Endodermal cell (in vitro differentiated cells): ENCODE data around the gene ROMO1. TPM values are rescaled to one million over a fixed set of nuclear protein-coding genes. Genes with fewer than 3 reads are reported as not detected.

Source experiments
- DNase-seq: peaks from one replicate; pipeline ENCODE4 v3.0.0-alpha.2; 2017
- H3K27ac ChIP-seq: 2 replicates; pipeline ENCODE4 v1.5.1; 2013; ENCODE audit warnings: mild to moderate bottlenecking, low read depth, low read length, moderate library complexity
- H3K27me3 ChIP-seq: 2 replicates; pipeline ENCODE4 v1.6.1; 2013; ENCODE audit warnings: mild to moderate bottlenecking, low read length, moderate library complexity; ENCODE audit not compliant: insufficient read depth, control insufficient read depth, poor library complexity, severe bottlenecking
- H3K36me3 ChIP-seq: 2 replicates; pipeline ENCODE4 v1.7.0; 2013; ENCODE audit warnings: mild to moderate bottlenecking, low read length, moderate library complexity; ENCODE audit not compliant: control insufficient read depth, insufficient read depth
- H3K4me1 ChIP-seq: one replicate; pipeline ENCODE4 v1.7.0; 2013; ENCODE audit warnings: low read length; ENCODE audit not compliant: control insufficient read depth, insufficient read depth
- H3K4me3 ChIP-seq: 2 replicates; pipeline ENCODE4 v1.5.1; 2013; ENCODE audit warnings: mild to moderate bottlenecking, low read length, moderate library complexity
- H3K9ac ChIP-seq: 2 replicates; pipeline ENCODE4 v1.6.1; 2013; ENCODE audit warnings: mild to moderate bottlenecking, low read length, moderate library complexity; ENCODE audit not compliant: poor library complexity, severe bottlenecking; ENCODE audit errors: extremely low read depth
- H3K9me3 ChIP-seq: 2 replicates; pipeline ENCODE4 v1.6.1; 2013; ENCODE audit warnings: mild to moderate bottlenecking, low read length, moderate library complexity; ENCODE audit not compliant: control insufficient read depth
- H3K27ac Mint-ChIP-seq: 2 replicates; pipeline ENCODE4 v1.8.0; 2020; ENCODE audit warnings: mixed read lengths
- H3K27me3 Mint-ChIP-seq: 2 replicates; pipeline ENCODE4 v1.8.0; 2021; ENCODE audit warnings: mild to moderate bottlenecking, mixed read lengths; ENCODE audit not compliant: insufficient read depth
- H3K36me3 Mint-ChIP-seq: 2 replicates; pipeline ENCODE4 v1.8.0; 2020; ENCODE audit warnings: low read depth, mixed read lengths
- H3K4me1 Mint-ChIP-seq: 2 replicates; pipeline ENCODE4 v1.8.0; 2020; ENCODE audit warnings: mixed read lengths
- H3K4me3 Mint-ChIP-seq: 2 replicates; pipeline ENCODE4 v1.8.0; 2020; ENCODE audit warnings: mild to moderate bottlenecking, moderate library complexity, mixed read lengths
- H3K9me3 Mint-ChIP-seq: 2 replicates; pipeline ENCODE4 v1.8.0; 2020; ENCODE audit warnings: mild to moderate bottlenecking, mixed read lengths
- WGBS, 2 experiments: methylation state at CpG; one replicate each; pipeline versions ENCODE4 v1.1.5 to v1.1.7; 2013; ENCODE audit warnings: missing lambda C conversion rate in 2 of 2, mixed read lengths in 1 of 2; ENCODE audit not compliant: insufficient coverage in 1 of 2, insufficient read length in 1 of 2; 5-methylcytosine and 5-hydroxymethylcytosine counted together
- total RNA-seq, 2 donors: library from RNA; stranded (reverse); fragmentation: NEBNext Ultra II Directional in 1 of 2; extraction: Animal tissue kit (Norgen Biotek cat#: 25700) in 1 of 2; gene quantifications; 2 replicates in 1 of 2; 3 replicates in 1 of 2; pipeline ENCODE4 v1.2.1, GENCODE V29; 2021
- TF ChIP-seq, protein P1 (sequence below): fragments of 200-600 bp; sonication (generic); conservative IDR thresholded peaks from 2 replicates; pipeline ENCODE4 v1.5.0; 2021; ENCODE audit warnings: antibody characterized with exemption, mild to moderate bottlenecking

The ROMO1 gene
- total RNA-seq, 2 donors from 2014 or later, result 194 to 243 TPM

DNA sequence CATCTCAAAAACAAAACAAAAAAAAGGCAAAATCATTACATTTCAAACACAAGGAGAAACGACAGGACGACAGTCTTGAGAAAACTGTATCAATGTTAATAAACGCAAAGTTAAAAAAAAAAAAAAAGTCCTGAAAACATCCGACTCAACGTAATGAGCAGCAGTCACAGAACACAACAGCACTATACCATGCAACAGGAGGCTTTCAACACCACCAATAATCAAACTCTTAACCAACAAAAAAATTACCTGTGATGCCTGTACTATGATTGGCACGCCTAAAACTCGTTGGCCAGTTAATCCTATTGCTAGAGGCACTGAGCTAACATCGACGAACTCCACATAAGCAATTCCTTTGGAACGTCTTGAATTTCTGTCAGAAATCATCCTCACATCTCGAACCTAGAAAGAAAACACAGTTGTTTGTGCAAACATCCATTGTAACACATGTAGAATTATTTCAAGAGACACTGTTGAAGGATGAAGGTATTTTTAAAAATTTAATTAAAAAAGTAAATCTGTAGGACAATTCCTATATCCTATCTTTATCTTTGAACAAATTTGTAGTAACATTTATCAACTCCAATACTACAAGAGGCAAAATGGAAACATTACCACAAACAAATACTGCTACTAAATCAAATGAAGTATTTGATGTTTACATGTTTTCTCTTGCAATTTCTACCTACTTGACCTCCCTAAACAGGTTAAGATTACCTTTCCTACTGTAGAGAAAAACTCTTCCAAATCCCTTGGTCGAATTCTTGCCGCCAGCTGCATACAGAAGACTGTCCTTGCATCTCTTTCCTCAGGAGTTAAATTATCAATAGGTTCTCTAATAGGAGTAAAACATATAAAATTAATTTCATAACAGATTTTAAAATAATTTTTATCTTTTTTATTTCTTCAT lies 25.4 kb downstream of the ROMO1 start:
- no peaks in the 10 kb centered on the region for H3K4me1 ChIP-seq
- Mint-ChIP-seq H3K4me3 (no peak overlapping the region), H3K27me3 (no peaks in the 10 kb centered on the region), H3K9me3 (no peaks in the 10 kb centered on the region), H3K4me1 (no peaks in the 10 kb centered on the region), H3K36me3 (peaks cover 84% of the 10 kb centered on the region), H3K27ac (no peak overlapping the region)
- peak; percentile 21 for DNase-seq
- H3K36me3 ChIP-seq, result peaks cover 95% of the 10 kb centered on the region
- H3K27me3 ChIP-seq, result no peaks in the 10 kb centered on the region
- H3K9ac ChIP-seq, result no peak overlapping the region
- WGBS, 2 experiments, result 95 to 100% methylated on average over 4 to 13 of the region's 13 CpGs
- no peak overlapping the region for H3K27ac ChIP-seq
- TF ChIP-seq, protein P1, sequence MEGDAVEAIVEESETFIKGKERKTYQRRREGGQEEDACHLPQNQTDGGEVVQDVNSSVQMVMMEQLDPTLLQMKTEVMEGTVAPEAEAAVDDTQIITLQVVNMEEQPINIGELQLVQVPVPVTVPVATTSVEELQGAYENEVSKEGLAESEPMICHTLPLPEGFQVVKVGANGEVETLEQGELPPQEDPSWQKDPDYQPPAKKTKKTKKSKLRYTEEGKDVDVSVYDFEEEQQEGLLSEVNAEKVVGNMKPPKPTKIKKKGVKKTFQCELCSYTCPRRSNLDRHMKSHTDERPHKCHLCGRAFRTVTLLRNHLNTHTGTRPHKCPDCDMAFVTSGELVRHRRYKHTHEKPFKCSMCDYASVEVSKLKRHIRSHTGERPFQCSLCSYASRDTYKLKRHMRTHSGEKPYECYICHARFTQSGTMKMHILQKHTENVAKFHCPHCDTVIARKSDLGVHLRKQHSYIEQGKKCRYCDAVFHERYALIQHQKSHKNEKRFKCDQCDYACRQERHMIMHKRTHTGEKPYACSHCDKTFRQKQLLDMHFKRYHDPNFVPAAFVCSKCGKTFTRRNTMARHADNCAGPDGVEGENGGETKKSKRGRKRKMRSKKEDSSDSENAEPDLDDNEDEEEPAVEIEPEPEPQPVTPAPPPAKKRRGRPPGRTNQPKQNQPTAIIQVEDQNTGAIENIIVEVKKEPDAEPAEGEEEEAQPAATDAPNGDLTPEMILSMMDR, result no peak
- no peak overlapping the region for H3K4me3 ChIP-seq
- H3K9me3 ChIP-seq, result no peaks in the 10 kb centered on the region

DNA sequence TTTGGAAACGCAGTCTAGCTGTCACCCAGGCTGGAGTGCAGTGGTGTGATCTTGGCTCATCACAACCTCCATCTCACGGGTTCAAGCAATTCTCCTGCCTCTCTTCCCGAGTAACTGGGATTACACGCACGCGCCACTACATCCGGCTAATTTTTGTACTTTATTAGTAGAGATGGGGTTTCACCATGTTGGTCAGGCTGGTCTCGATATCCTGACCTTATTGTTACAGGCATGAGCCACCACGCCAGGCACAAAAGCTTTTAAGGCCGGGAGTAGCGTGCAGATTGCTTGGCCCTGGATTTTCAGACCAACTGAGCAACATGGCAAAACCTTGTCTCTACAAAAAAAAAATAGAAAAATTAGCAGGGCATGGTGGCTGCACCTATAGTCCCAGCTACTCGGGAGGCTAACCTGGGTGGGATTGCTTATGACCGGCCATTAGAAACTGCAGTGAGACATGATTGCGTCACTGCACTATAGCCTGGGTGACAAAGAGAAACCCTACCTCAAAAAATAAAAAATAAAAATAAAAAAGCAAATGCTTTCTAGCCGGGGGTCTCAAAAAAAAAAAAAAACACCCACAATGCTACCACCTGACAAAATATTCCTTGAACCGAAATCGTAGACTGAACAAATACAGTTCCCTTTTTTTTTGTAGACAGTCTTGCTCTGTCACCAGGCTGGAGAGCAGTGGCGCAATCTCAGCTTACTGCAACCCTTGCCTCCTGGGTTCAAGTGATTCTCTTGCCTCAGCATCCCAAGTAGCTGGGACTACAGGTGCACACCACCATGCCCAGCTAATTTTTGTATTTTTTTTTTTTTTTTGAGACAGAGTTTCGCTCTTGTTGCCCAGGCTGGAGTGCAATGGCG lies 27.9 kb downstream of the ROMO1 start:
- 93 to 96% methylated on average over 11 to 19 of the region's 20 CpGs for WGBS, 2 experiments
- no peaks in the 10 kb centered on the region for H3K9me3 ChIP-seq
- no peak overlapping the region for H3K27ac Mint-ChIP-seq
- H3K27me3 Mint-ChIP-seq, result no peaks in the 10 kb centered on the region
- H3K4me1 ChIP-seq, result no peaks in the 10 kb centered on the region
- H3K36me3 ChIP-seq, result peaks cover 95% of the 10 kb centered on the region
- peaks cover 78% of the 10 kb centered on the region for H3K36me3 Mint-ChIP-seq
- TF ChIP-seq, protein P1, result no peak
- no peak overlapping the region for H3K9ac ChIP-seq
- H3K4me3 ChIP-seq, result no peak overlapping the region
- no peaks in the 10 kb centered on the region for H3K9me3 Mint-ChIP-seq
- peaks cover 8% of the 10 kb centered on the region for H3K4me1 Mint-ChIP-seq
- H3K27ac ChIP-seq, result no peak overlapping the region
- no peaks in the 10 kb centered on the region for H3K27me3 ChIP-seq
- DNase-seq, result peak; percentile 45
- no peak overlapping the region for H3K4me3 Mint-ChIP-seq

DNA sequence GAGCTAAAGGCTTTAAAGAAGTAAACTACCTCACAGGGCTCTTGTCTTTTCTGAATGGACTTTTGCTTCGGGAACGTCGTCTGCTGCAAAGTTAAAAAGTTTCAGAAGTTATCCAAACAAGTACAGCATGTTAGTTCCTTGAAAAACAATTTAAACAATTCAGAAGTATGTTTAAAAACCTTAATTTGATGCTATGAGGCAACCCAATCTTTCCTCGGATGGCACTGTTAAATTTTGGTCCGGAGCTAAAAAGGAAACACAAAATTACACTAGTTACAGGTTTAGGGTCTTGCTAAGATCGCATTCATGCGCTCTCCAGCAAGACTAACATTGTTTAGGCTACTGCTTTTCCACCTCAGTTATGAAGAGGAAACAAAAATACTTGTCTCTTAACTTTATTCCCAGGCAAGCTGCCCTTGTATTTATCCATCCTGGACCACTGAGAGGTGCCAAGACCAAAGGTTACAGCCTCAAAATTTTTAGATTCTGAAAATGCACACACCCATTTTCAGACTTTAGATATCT lies 30.1 kb downstream of the ROMO1 start:
- Histone ChIP-seq H3K27ac (no peak overlapping the region), H3K4me3 (no peak overlapping the region), H3K27me3 (no peaks in the 10 kb centered on the region), H3K36me3 (peaks cover 97% of the 10 kb centered on the region), H3K4me1 (no peaks in the 10 kb centered on the region), H3K9me3 (no peaks in the 10 kb centered on the region), H3K9ac (no peak overlapping the region)
- DNase-seq, result peak; percentile 11
- H3K27me3 Mint-ChIP-seq, result no peaks in the 10 kb centered on the region
- TF ChIP-seq, protein P1, result no peak
- no peak overlapping the region for H3K4me3 Mint-ChIP-seq
- peaks cover 13% of the 10 kb centered on the region for H3K4me1 Mint-ChIP-seq
- H3K36me3 Mint-ChIP-seq, result peaks cover 77% of the 10 kb centered on the region
- WGBS, 2 experiments, result 93 to 100% methylated on average over 4 to 7 of the region's 7 CpGs
- H3K27ac Mint-ChIP-seq, result peak overlapping the region; percentile 48
- H3K9me3 Mint-ChIP-seq, result no peaks in the 10 kb centered on the region
